SK-N-SH (cell line): Measurements from ENCODE around the gene RERGL. TPM values are rescaled to one million over a fixed set of nuclear protein-coding genes. Genes with fewer than 3 reads are reported as not detected.

ENCODE experiments used
- CTCF ChIA-PET: fragments of 300-600, 350-600 bp; formaldehyde crosslinking; extraction: SDS; loops from one replicate; lab custom pipeline; 2021; lab: Yijun Ruan, JAX
- POLR2A ChIA-PET: fragments of 350-600 bp; sonication (Branson Sonifier 250); formaldehyde crosslinking; extraction: SDS; loops from one replicate; lab custom pipeline; 2020; ENCODE audit warnings: antibody characterized with exemption, inconsistent platforms; lab: Yijun Ruan, JAX
- DNase-seq: peaks from one replicate; pipeline ENCODE4 v3.0.0; 2012
- H2AFZ ChIP-seq: fragments of 200-600 bp; sonication (generic); 2 replicates; pipeline ENCODE4 v1.8.1; 2016; ENCODE audit warnings: antibody characterized with exemption, mild to moderate bottlenecking, low read depth
- H3F3A ChIP-seq: fragments of 200-600 bp; sonication (generic); replicated peaks from 2 replicates; pipeline ENCODE3; 2016; ENCODE audit warnings: antibody characterized with exemption, mild to moderate bottlenecking; ENCODE audit not compliant: insufficient read depth
- H3K27ac ChIP-seq, 2 experiments: fragments of 200-500 bp in 1 of 2; fragments of 200-600 bp in 1 of 2; sonication (Bioruptor generic) in 1 of 2; sonication (generic), shearing (Covaris generic) in 1 of 2; 2 replicates each; pipeline versions ENCODE4 v1.5.1 to v1.6.1; 2014 to 2016; ENCODE audit warnings: low read depth in 2 of 2, inconsistent platforms in 1 of 2, low read length in 1 of 2, mild to moderate bottlenecking in 1 of 2, mixed read lengths in 1 of 2
- H3K27me3 ChIP-seq: fragments of 200-600 bp; sonication (generic), shearing (Covaris generic); 2 replicates; pipeline ENCODE4 v1.6.1; 2016; ENCODE audit warnings: mixed run types; ENCODE audit not compliant: insufficient read depth
- H3K36me3 ChIP-seq, 2 experiments: fragments of 200-500 bp in 1 of 2; fragments of 200-600 bp in 1 of 2; sonication (Bioruptor generic) in 1 of 2; sonication (generic) in 1 of 2; replicated peaks in 1 of 2; 2 replicates each; pipeline versions ENCODE3 to v1.5.1; 2014 to 2016; ENCODE audit warnings: low read length in 1 of 2, mild to moderate bottlenecking in 1 of 2; ENCODE audit not compliant: insufficient read depth in 2 of 2, control insufficient read depth in 1 of 2
- H3K4me1 ChIP-seq, 2 experiments: fragments of 200-500 bp in 1 of 2; fragments of 200-600 bp in 1 of 2; sonication (Bioruptor generic) in 1 of 2; sonication (generic), shearing (Covaris generic) in 1 of 2; 2 replicates each; pipeline versions ENCODE4 v1.5.1 to v1.6.1; 2014 to 2016; ENCODE audit warnings: low read depth in 1 of 2, low read length in 1 of 2, mixed run types in 1 of 2; ENCODE audit not compliant: insufficient read depth in 2 of 2, control insufficient read depth in 1 of 2
- H3K4me2 ChIP-seq: fragments of 200-600 bp; sonication (generic), shearing (Covaris generic); 2 replicates; pipeline ENCODE4 v1.6.1; 2017; ENCODE audit warnings: mixed run types
- H3K4me3 ChIP-seq, 2 experiments: fragments of 200-500 bp in 1 of 2; fragments of 200-600 bp in 1 of 2; sonication (Bioruptor generic) in 1 of 2; sonication (generic), shearing (Covaris generic) in 1 of 2; 2 replicates each; pipeline versions ENCODE4 v1.5.1 to v1.8.1; 2014 to 2016; ENCODE audit warnings: low read depth in 2 of 2, inconsistent platforms in 1 of 2, low read length in 1 of 2, mild to moderate bottlenecking in 1 of 2, mixed read lengths in 1 of 2, moderate library complexity in 1 of 2
- H3K79me2 ChIP-seq: fragments of 200-600 bp; sonication (generic); 2 replicates; pipeline ENCODE4 v1.8.1; 2017; ENCODE audit warnings: mild to moderate bottlenecking; ENCODE audit not compliant: insufficient read depth
- H3K9ac ChIP-seq: fragments of 200-600 bp; sonication (generic); 2 replicates; pipeline ENCODE4 v1.6.1; 2017; ENCODE audit warnings: mixed run types
- H3K9me2 ChIP-seq: fragments of 200-600 bp; sonication (generic); 2 replicates; pipeline ENCODE4 v1.6.1; 2017; ENCODE audit warnings: mixed run types
- H3K9me3 ChIP-seq: fragments of 200-600 bp; sonication (generic); 2 replicates; pipeline ENCODE4 v1.6.1; 2017; ENCODE audit warnings: mixed run types, mild to moderate bottlenecking, moderate library complexity
- H4K20me1 ChIP-seq: fragments of 200-600 bp; sonication (generic); 2 replicates; pipeline ENCODE4 v1.6.1; 2017; ENCODE audit warnings: mild to moderate bottlenecking, mixed run types; ENCODE audit not compliant: insufficient read depth
- CHD2 ChIP-seq: fragments of 150-350 bp; IDR thresholded peaks from 2 replicates; pipeline ENCODE4 v1.6.1; 2018; ENCODE audit warnings: low read length; ENCODE audit not compliant: partially characterized antibody
- ELF1 ChIP-seq: IDR thresholded peaks from 2 replicates; pipeline ENCODE4 v1.4.0; 2012
- FOXM1 ChIP-seq: IDR thresholded peaks from 2 replicates; pipeline ENCODE4 v1.4.0; 2012; ENCODE audit warnings: low read depth, mild to moderate bottlenecking
- GABPA ChIP-seq: IDR thresholded peaks from 2 replicates; pipeline ENCODE4 v1.4.0; 2012; ENCODE audit warnings: low read depth, mild to moderate bottlenecking
- GATA2 ChIP-seq: sonication (generic); formaldehyde crosslinking; IDR thresholded peaks from 2 replicates; pipeline ENCODE4 v1.5.0; 2020; ENCODE audit warnings: mild to moderate bottlenecking, missing genetic modification reagents
- MXI1 ChIP-seq: IDR thresholded peaks from 2 replicates; pipeline ENCODE4 v1.6.1; 2012; ENCODE audit warnings: mild to moderate bottlenecking, low read depth, low read length, improper control_type of control experiment
- NRF1 ChIP-seq: IDR thresholded peaks from 2 replicates; pipeline ENCODE4 v1.6.1; 2012; ENCODE audit warnings: low read depth, mild to moderate bottlenecking, low read length
- RAD21 ChIP-seq: IDR thresholded peaks from 2 replicates; pipeline ENCODE4 v1.6.1; 2012; ENCODE audit warnings: mild to moderate bottlenecking, low read length
- TEAD4 ChIP-seq: IDR thresholded peaks from 2 replicates; pipeline ENCODE4 v1.4.0; 2012; ENCODE audit warnings: mild to moderate bottlenecking, borderline replicate concordance; ENCODE audit not compliant: insufficient read depth
- USF2 ChIP-seq: fragments of 150-350 bp; IDR thresholded peaks from 2 replicates; pipeline ENCODE4 v1.6.1; 2017; ENCODE audit warnings: antibody characterized with exemption, low read length, low read depth, borderline replicate concordance
- YY1 ChIP-seq: IDR thresholded peaks from 2 replicates; pipeline ENCODE4 v1.4.0; 2012; ENCODE audit warnings: low read depth, mild to moderate bottlenecking
- WGBS: methylation state at CpG from one replicate; pipeline ENCODE4 v1.1.6; 2017; ENCODE audit warnings: low lambda C conversion rate; 5-methylcytosine and 5-hydroxymethylcytosine counted together
- polyA plus RNA-seq, 3 experiments: library from polyadenylated mRNA; depleted of rRNA; stranded (reverse); fragments of >200 nt; gene quantifications; 2 replicates each; pipeline ENCODE4 v1.2.3, GENCODE V29; 2012
- TF ChIP-seq, protein P1 (sequence below): fragments of 150-350 bp; IDR thresholded peaks from 2 replicates; pipeline ENCODE4 v1.6.1; 2016; ENCODE audit warnings: mild to moderate bottlenecking, low read depth, low read length
- TF ChIP-seq, protein P2 (sequence below): IDR thresholded peaks from 2 replicates; pipeline ENCODE4 v1.4.0; 2012; ENCODE audit warnings: low read depth, borderline replicate concordance

RERGL gene
- polyA plus RNA-seq, 1 of the 3 experiments (the other 2 are of a cell fraction) = 0.13 TPM

DNA sequence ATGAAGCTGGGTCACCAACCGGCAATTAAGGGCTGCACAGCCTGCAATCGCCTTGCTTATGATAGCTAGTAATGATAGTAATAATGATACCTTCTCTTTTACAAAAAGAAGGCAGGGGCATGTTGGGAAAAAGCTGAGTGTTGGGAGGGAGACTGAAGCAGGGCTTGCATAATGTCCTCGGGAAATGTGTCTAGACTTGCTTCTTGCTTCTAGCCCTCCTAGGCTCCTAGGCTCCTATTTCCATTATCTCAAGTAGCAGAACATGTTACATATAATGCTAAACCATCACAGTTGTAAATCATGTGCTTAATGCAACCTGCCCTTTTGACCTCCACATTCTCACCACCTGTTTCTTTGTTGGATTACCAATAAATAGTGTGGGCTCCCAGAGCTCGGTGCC, 18.7 kb downstream of the RERGL start:
- H3K4me3 ChIP-seq = no peak overlapping the region
- ChIA-PET CTCF (interaction anchor here (0.6 kb wide), 1 partner anchor 661 kb away, joined by 4 read pairs; no protein-coding TSS in a partner anchor), POLR2A (no interaction called here)
- no peaks in the 10 kb centered on the region for H4K20me1 ChIP-seq
- no peaks in the 10 kb centered on the region for H3K36me3 ChIP-seq
- no peaks in the 10 kb centered on the region for H3K9me3 ChIP-seq
- TF ChIP-seq USF2 (no peak), YY1 (no peak), FOXM1 (no peak), GABPA (no peak), MXI1 (no peak), RAD21 (no peak), NRF1 (no peak), CHD2 (no peak), ELF1 (no peak)
- TF ChIP-seq, protein P1, sequence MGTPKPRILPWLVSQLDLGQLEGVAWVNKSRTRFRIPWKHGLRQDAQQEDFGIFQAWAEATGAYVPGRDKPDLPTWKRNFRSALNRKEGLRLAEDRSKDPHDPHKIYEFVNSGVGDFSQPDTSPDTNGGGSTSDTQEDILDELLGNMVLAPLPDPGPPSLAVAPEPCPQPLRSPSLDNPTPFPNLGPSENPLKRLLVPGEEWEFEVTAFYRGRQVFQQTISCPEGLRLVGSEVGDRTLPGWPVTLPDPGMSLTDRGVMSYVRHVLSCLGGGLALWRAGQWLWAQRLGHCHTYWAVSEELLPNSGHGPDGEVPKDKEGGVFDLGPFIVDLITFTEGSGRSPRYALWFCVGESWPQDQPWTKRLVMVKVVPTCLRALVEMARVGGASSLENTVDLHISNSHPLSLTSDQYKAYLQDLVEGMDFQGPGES = no peak
- TF ChIP-seq, protein P2, sequence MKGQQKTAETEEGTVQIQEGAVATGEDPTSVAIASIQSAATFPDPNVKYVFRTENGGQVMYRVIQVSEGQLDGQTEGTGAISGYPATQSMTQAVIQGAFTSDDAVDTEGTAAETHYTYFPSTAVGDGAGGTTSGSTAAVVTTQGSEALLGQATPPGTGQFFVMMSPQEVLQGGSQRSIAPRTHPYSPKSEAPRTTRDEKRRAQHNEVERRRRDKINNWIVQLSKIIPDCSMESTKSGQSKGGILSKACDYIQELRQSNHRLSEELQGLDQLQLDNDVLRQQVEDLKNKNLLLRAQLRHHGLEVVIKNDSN = no peak
- no peak overlapping the region for H2AFZ ChIP-seq
- no peaks in the 10 kb centered on the region for H3F3A ChIP-seq
- no peaks in the 10 kb centered on the region for H3K4me1 ChIP-seq
- H3K9me2 ChIP-seq = no peaks in the 10 kb centered on the region
- H3K79me2 ChIP-seq = no peaks in the 10 kb centered on the region
- H3K27me3 ChIP-seq = no peaks in the 10 kb centered on the region; the same call in 1 of the 2 replicates
- no peak for DNase-seq
- WGBS = 17% methylated on average over 4 of the region's 4 CpGs
- no peak overlapping the region for H3K9ac ChIP-seq
- no peak overlapping the region for H3K27ac ChIP-seq
- H3K4me2 ChIP-seq = no peak overlapping the region

- TF ChIP-seq GATA2 (no peak), TEAD4 (no peak), RAD21 (no peak)
- CTCF ChIA-PET = no interaction called here
- no peaks in the 10 kb centered on the region for H3F3A ChIP-seq
- POLR2A ChIA-PET = no interaction called here
- H3K4me2 ChIP-seq = no peak overlapping the region
- H3K4me3 ChIP-seq = no peak overlapping the region
- H3K79me2 ChIP-seq = no peaks in the 10 kb centered on the region
- no peak overlapping the region for H3K9ac ChIP-seq
- H2AFZ ChIP-seq = no peak overlapping the region
- no peaks in the 10 kb centered on the region; the same call in 1 of the 2 replicates for H3K27me3 ChIP-seq
- H3K27ac ChIP-seq = no peak overlapping the region
- WGBS = 0% methylated on average over 3 of the region's 3 CpGs
- no peaks in the 10 kb centered on the region for H3K4me1 ChIP-seq
- H3K9me3 ChIP-seq = no peaks in the 10 kb centered on the region
- no peaks in the 10 kb centered on the region for H3K9me2 ChIP-seq
- no peaks in the 10 kb centered on the region for H4K20me1 ChIP-seq
- DNase-seq = no peak
- no peaks in the 10 kb centered on the region for H3K36me3 ChIP-seq
Measured at GRCh38 chr12:18068355-18068754, 21.6 kb downstream of the RERGL start.
